Measurements from ENCODE around the gene TGFBR3L.

GRCh38 chr19:7877249-7877836 is 37.3 kb upstream of the TGFBR3L start:
- TF ChIP-seq FOXJ3 (CRISPR knock-in tag; IDR thresholded peaks at IDR 0.05; ENCODE audit: borderline replicate concordance) = no peak
- TF ChIP-seq ESRRA (CRISPR knock-in tag; IDR thresholded peaks at IDR 0.05; ENCODE audit: borderline replicate concordance) = no peak
- TF ChIP-seq, protein P1, sequence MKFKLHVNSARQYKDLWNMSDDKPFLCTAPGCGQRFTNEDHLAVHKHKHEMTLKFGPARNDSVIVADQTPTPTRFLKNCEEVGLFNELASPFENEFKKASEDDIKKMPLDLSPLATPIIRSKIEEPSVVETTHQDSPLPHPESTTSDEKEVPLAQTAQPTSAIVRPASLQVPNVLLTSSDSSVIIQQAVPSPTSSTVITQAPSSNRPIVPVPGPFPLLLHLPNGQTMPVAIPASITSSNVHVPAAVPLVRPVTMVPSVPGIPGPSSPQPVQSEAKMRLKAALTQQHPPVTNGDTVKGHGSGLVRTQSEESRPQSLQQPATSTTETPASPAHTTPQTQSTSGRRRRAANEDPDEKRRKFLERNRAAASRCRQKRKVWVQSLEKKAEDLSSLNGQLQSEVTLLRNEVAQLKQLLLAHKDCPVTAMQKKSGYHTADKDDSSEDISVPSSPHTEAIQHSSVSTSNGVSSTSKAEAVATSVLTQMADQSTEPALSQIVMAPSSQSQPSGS (CRISPR knock-in tag; IDR thresholded peaks at IDR 0.05; ENCODE audit: borderline replicate concordance, low read depth) = no peak
- TF ChIP-seq ZNF512 (CRISPR knock-in tag; IDR thresholded peaks at IDR 0.05; ENCODE audit: borderline replicate concordance) = no peak
- no peak for TF ChIP-seq TP53 (CRISPR knock-in tag; IDR thresholded peaks at IDR 0.05)
- TF ChIP-seq CTCF (IDR thresholded peaks at IDR 0.05) = no peak
- TF ChIP-seq, protein P2, sequence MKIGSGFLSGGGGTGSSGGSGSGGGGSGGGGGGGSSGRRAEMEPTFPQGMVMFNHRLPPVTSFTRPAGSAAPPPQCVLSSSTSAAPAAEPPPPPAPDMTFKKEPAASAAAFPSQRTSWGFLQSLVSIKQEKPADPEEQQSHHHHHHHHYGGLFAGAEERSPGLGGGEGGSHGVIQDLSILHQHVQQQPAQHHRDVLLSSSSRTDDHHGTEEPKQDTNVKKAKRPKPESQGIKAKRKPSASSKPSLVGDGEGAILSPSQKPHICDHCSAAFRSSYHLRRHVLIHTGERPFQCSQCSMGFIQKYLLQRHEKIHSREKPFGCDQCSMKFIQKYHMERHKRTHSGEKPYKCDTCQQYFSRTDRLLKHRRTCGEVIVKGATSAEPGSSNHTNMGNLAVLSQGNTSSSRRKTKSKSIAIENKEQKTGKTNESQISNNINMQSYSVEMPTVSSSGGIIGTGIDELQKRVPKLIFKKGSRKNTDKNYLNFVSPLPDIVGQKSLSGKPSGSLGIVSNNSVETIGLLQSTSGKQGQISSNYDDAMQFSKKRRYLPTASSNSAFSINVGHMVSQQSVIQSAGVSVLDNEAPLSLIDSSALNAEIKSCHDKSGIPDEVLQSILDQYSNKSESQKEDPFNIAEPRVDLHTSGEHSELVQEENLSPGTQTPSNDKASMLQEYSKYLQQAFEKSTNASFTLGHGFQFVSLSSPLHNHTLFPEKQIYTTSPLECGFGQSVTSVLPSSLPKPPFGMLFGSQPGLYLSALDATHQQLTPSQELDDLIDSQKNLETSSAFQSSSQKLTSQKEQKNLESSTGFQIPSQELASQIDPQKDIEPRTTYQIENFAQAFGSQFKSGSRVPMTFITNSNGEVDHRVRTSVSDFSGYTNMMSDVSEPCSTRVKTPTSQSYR (CRISPR knock-in tag; IDR thresholded peaks at IDR 0.05) = no peak
- TF ChIP-seq, protein P3, sequence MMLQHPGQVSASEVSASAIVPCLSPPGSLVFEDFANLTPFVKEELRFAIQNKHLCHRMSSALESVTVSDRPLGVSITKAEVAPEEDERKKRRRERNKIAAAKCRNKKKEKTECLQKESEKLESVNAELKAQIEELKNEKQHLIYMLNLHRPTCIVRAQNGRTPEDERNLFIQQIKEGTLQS (CRISPR knock-in tag; conservative IDR thresholded peaks at IDR 0.05) = no peak
- TF ChIP-seq, protein P4, sequence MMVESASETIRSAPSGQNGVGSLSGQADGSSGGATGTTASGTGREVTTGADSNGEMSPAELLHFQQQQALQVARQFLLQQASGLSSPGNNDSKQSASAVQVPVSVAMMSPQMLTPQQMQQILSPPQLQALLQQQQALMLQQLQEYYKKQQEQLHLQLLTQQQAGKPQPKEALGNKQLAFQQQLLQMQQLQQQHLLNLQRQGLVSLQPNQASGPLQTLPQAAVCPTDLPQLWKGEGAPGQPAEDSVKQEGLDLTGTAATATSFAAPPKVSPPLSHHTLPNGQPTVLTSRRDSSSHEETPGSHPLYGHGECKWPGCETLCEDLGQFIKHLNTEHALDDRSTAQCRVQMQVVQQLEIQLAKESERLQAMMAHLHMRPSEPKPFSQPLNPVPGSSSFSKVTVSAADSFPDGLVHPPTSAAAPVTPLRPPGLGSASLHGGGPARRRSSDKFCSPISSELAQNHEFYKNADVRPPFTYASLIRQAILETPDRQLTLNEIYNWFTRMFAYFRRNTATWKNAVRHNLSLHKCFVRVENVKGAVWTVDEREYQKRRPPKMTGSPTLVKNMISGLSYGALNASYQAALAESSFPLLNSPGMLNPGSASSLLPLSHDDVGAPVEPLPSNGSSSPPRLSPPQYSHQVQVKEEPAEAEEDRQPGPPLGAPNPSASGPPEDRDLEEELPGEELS (CRISPR knock-in tag; IDR thresholded peaks at IDR 0.05) = no peak
